Measurements from ENCODE around the gene DGAT2.

- TF ChIP-seq, protein P1, sequence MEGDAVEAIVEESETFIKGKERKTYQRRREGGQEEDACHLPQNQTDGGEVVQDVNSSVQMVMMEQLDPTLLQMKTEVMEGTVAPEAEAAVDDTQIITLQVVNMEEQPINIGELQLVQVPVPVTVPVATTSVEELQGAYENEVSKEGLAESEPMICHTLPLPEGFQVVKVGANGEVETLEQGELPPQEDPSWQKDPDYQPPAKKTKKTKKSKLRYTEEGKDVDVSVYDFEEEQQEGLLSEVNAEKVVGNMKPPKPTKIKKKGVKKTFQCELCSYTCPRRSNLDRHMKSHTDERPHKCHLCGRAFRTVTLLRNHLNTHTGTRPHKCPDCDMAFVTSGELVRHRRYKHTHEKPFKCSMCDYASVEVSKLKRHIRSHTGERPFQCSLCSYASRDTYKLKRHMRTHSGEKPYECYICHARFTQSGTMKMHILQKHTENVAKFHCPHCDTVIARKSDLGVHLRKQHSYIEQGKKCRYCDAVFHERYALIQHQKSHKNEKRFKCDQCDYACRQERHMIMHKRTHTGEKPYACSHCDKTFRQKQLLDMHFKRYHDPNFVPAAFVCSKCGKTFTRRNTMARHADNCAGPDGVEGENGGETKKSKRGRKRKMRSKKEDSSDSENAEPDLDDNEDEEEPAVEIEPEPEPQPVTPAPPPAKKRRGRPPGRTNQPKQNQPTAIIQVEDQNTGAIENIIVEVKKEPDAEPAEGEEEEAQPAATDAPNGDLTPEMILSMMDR (IDR thresholded peaks at IDR 0.05): no peak
- TF ChIP-seq EP300 (IDR thresholded peaks at IDR 0.05) (no peak), POLR2A (IDR thresholded peaks at IDR 0.05) (no peak)
Measured at GRCh38 chr11:75777461-75778110, 9.0 kb downstream of the DGAT2 start.

All from suprapubic skin (tissue), 3 donors.